ENCODE results near the gene PGC. TPM values are rescaled to one million over a fixed set of nuclear protein-coding genes. Genes with fewer than 3 reads are reported as not detected.
A peak's percentile ranks its signal among the peaks of the same experiment; 100 is the strongest.
"Not testable (repeated sequence)": the region's sequence is repeated elsewhere in the genome, so short reads cannot be mapped to it uniquely, and the experiment has no call there.

The PGC gene
- total RNA-seq, 2 experiments from 2014 or later: not detected

DNA sequence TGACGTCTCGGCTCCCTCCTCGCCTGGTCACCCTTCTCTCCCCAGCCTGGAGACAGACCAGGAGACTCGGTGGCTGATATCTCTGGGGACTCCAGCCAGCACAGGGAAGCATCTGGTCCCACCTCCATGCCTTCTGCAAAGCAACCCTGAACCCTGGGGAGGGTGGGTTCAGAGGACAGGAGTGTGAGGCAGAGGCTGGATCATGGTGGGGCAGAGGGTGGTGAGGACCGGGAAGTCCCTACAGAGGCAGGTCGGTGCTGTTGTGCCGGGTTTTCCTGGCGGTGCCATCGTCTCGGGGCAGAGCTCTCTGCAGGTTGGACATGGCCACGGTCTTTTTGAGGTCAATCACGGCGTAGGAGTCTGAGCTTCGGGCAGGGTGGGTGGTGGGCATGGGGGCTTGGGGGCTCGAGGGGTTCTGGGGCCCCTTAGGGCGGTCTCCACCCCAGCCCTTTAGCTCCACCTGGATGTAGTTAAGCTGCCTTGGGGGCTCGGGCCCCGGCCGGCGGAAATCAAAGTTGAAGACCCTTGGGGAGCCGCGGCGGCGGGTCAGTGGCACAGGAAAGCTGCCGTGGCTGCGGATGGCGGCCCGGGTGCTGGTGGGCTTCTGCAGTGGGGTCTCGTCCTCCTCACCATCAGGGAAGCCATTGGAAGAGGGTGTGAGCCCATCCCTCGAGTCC is 23.3 kb upstream of the PGC start:
- Mint-ChIP-seq H3K27ac (no peak overlapping the region), H3K27me3 (no peaks in the 10 kb centered on the region), H3K4me3 (no peak overlapping the region), H3K9me3 (ENCODE audit: low read depth) (no peaks in the 10 kb centered on the region), H3K4me1 (peaks cover 16% of the 10 kb centered on the region), H3K36me3 (peaks cover 1% of the 10 kb centered on the region)
- CTCF ChIA-PET: interaction anchor here (1.1 to 1.4 kb wide), 2 partner anchors 64 to 334 kb away, joined by 3 read pairs; no protein-coding TSS in a partner anchor
- ATAC-seq (no peak), DNase-seq (no peak)

DNA sequence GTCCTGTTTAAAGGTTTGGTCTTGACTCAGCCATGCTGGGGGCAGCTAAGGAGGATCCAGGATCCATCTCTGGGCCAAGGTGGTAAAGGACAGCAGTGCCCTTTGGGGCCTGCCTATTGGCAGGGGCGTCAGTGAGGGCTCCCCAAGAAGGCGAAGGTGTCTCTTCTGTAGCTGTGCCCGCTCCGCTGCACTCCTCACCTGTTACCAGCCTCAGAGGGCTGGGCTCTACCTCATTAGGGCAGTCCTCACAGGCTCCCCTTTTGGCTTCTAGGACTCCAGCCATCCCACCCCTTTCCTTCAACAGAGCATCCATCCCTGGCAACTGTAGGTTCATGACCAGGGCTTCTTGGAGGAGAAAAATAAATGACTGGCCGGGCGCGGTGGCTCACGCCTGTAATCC is 22.2 kb upstream of the PGC start:
- Mint-ChIP-seq H3K9me3 (ENCODE audit: low read depth) (no peaks in the 10 kb centered on the region), H3K27me3 (no peaks in the 10 kb centered on the region), H3K27ac (no peak overlapping the region), H3K4me1 (peaks cover 16% of the 10 kb centered on the region), H3K4me3 (no peak overlapping the region), H3K36me3 (peaks cover 1% of the 10 kb centered on the region)
- ATAC-seq (no peak), DNase-seq (no peak)
- CTCF ChIA-PET: interaction anchor here (1.4 kb wide), 2 partner anchors 63 to 445 kb away, joined by 3 read pairs; no protein-coding TSS in a partner anchor

DNA sequence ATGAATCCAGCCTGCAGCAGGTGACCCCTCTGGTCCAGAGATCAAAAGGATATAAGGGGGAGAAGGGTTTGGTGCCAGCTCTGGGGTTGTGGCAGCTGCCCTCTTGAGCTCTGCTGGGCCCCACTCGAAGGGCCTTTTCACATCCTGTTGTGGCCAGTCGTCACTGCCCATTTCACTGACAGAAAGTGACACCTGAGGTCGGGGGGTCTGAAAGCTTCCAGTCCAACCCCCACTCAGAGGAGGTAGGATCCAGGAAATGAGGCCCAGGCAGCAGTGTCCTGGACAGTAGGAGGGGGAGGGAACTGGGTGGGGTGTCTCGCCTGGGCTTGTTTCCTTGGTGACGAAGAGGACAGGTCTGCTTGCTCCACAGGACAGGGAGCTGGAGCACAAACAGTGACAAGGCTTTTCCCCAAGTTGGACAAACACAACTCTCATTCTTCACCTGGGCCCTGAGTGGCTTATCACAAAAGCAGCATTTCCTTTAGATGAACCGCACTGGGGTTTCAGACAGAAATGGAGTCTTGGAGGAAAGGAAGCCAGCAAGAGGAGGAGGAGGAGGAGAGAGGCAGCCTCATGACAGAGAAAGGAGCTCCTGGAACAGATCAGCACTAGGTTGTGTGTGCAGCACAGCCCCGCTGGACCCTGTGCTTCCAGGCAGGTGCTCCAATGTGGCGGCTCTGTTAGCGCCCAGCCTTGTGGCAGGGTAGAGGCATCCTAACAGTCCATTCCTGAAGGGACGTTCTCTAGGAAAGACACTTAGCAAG is 21.5 kb upstream of the PGC start:
- CTCF ChIA-PET: interaction anchor here (1.4 to 1.5 kb wide), 2 partner anchors 34 to 446 kb away, joined by 3 to 5 read pairs; no protein-coding TSS in a partner anchor
- Mint-ChIP-seq H3K4me1 (peaks cover 16% of the 10 kb centered on the region), H3K36me3 (peaks cover 1% of the 10 kb centered on the region), H3K4me3 (no peak overlapping the region), H3K9me3 (ENCODE audit: low read depth) (no peaks in the 10 kb centered on the region), H3K27ac (peak overlapping the region; percentile 56), H3K27me3 (no peaks in the 10 kb centered on the region)
- no peak for DNase-seq
- ATAC-seq: peak; percentile 42

DNA sequence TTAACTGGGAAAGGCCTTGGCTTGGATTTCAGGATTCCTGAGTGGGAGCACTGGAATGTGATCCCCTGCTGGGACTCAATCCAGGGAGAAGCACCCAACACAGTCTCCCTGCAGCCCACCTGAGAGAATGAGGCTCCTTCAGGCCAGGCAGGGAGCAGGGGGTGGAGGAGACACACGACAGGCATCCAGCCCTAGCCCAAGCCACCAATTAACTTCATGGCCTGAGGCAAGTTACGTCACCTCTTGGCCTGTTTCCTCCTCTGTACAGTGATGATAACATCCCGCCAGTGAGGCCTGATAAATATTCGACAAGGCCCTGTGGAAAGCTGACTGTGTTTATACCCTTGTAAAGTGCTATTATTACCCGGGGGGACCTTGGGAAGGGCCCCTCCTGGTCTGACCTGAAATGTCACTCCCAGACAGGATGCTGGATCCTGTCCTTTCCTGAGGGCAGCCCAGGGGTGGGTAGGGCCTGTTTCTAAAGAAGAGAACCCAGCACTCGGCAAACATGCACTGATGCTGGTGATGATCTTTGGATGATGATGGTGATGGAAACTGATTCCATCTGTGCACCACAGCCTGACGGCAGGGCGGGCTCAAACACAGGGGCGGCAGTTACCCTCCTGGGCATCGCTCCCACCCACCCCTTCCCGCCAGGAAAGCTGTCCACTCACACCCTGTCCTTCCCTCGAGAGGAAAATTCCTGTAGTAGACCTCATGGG is 20.1 kb upstream of the PGC start:
- Mint-ChIP-seq H3K36me3 (peaks cover 1% of the 10 kb centered on the region), H3K27me3 (peaks cover 2% of the 10 kb centered on the region), H3K9me3 (ENCODE audit: low read depth) (no peaks in the 10 kb centered on the region), H3K27ac (no peak overlapping the region), H3K4me1 (peaks cover 16% of the 10 kb centered on the region), H3K4me3 (no peak overlapping the region)
- DNase-seq (no peak), ATAC-seq (no peak)
- CTCF ChIA-PET: interaction anchor here (1.2 to 1.5 kb wide), 2 partner anchors 19 to 33 kb away, joined by 3 to 5 read pairs; no protein-coding TSS in a partner anchor

DNA sequence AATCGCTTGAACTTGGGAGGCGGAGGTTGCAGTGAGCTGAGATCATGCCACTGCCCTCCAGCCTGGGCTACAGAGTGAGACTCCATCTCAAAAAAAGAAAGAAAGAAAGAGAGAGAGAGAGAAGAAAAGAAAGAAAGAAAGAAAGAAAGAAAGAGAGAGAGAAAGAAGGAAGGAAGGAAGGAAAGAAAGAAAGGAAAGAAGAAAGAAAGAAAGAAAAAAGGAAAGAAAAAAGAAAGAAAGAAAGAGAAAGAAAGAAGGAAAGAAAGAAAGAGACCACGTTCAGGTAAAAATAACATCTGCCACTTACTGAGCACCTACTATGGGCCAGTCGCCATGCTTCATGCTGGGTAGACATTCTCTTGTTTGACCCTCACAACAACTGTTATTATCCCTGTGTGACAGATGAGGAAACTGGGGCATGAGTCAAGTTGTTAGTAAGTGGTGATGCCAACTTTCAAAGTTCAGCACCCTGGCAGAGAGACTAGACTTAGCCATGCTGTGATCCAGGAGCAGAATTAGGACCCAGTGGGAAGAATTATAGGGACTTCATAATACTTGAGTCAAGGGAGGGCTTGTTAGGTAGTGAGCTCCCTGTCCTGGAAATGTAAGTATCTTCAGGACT is 19.0 kb upstream of the PGC start:
- not testable (repeated sequence) for H3K27me3 Mint-ChIP-seq; DNase-seq; H3K36me3 Mint-ChIP-seq; H3K4me3 Mint-ChIP-seq; H3K27ac Mint-ChIP-seq; ATAC-seq; H3K9me3 Mint-ChIP-seq (ENCODE audit: low read depth)
- H3K4me1 Mint-ChIP-seq: peaks cover 16% of the 10 kb centered on the region
- CTCF ChIA-PET: interaction anchor here (1.2 to 1.5 kb wide), 2 partner anchors 9 to 20 kb away, joined by 3 to 4 read pairs; no protein-coding TSS in a partner anchor

DNA sequence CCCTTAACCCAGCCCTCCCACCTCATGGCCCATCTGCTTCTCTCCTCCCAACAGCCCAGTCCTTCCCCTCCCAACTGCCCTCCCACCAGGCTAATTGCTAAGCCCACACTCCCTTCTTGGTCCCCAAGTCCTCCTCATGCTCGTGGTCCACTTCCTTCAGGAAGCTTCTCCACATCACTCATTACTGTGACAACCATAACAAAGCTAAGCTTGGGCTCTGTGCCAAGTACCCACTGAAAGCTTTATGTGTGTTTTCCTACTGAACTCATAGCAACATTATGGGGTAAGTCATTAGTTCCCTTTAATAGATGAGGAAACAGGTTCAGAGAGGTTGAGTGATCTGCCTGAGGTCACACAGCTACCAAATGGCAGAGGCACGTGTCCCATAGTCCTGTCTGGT is 16.3 kb upstream of the PGC start:
- H3K4me1 Mint-ChIP-seq: peaks cover 6% of the 10 kb centered on the region
- CTCF ChIA-PET: interaction anchor here (0.5 to 0.8 kb wide), 2 partner anchors 33 to 78 kb away, joined by 3 read pairs; no protein-coding TSS in a partner anchor
- no peaks in the 10 kb centered on the region for H3K36me3 Mint-ChIP-seq
- DNase-seq: no peak
- peaks cover 5% of the 10 kb centered on the region for H3K27me3 Mint-ChIP-seq
- no peak overlapping the region for H3K4me3 Mint-ChIP-seq
- H3K9me3 Mint-ChIP-seq (ENCODE audit: low read depth): no peaks in the 10 kb centered on the region
- ATAC-seq: no peak
- H3K27ac Mint-ChIP-seq: no peak overlapping the region

DNA sequence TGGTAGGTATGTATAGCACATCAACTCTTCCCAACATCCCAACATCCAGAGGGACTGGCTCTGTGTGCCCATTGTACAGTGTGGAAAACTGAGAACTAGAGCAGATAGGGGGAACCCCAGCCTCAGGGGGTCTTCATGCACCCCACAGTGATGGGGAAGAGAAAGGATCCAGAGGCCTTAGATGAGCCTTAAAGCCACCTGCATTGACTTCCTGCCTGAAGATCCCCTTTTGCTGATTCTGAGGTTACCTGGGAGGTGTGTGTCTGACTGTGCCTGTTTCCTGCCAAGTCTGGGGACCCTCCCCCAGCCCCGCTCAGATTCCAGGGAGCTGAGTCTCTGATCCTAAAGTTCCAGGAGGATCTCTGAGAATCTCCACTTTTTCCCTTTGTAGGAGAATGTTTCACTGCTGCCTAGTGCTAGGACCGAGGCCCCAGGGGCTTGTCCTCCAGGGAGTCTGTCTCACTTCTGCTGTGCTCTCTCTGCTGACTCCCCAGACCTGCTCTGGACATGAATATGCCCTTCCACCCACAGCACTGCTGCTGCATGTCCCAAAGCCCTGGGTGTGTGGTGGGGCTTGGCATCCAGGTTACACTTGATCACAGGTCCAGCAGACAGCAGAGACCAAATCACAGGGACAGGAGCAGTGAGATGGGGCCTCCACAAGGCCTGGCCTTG is 12.8 kb upstream of the PGC start:
- CTCF ChIA-PET: no interaction called here
- peaks cover 7% of the 10 kb centered on the region for H3K27me3 Mint-ChIP-seq

DNA sequence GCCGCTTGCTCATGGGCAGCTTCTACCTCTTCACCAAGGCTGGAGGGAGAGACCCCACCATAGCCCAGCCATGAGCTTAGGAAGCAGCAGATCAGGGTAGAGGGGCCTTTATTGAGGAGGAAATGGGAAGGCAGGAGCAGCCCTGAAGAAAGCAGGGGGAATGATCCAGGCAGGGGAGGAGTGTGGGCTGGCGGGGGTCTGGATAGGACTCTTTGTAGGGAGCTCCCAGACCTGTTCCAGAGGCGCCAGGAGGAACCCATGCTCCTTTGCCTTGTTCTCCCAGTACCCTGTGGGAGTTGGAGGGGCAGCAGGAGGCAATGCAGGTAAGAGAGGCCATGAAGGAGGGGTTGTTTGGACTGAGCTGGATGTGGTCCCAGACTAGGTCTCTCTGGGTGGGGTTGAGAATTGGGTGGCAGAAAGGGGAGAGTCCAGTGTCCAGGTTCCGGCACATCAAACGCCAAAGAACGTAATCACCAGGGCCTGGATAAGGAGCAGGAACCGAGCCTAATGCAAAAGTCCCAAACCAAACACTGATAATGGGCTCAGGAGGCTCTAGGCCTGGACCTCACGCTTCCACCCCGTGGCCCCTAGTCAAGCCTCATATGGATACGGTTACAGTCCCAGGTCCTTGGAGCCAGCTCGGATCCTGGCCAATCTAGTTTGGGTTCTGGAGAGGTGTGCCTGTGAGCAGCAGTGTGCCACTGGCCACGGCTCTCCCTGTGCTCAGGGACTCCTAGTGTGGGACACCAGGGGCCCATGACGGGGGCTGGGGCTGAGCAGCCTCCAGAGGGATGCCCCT is 12.1 kb upstream of the PGC start:
- ATAC-seq (no peak), DNase-seq (no peak)
- Mint-ChIP-seq H3K4me1 (no peaks in the 10 kb centered on the region), H3K27me3 (peaks cover 12% of the 10 kb centered on the region), H3K27ac (no peak overlapping the region), H3K9me3 (ENCODE audit: low read depth) (no peaks in the 10 kb centered on the region), H3K4me3 (no peak overlapping the region), H3K36me3 (no peaks in the 10 kb centered on the region)
- CTCF ChIA-PET: no interaction called here

More for the DNA sequence above, 12.8 kb upstream of the PGC start:
- no peak for ATAC-seq
- no peaks in the 10 kb centered on the region for H3K4me1 Mint-ChIP-seq
- no peaks in the 10 kb centered on the region for H3K36me3 Mint-ChIP-seq
- no peak overlapping the region for H3K4me3 Mint-ChIP-seq
- H3K27ac Mint-ChIP-seq: no peak overlapping the region
- H3K9me3 Mint-ChIP-seq (ENCODE audit: low read depth): no peaks in the 10 kb centered on the region
- no peak for DNase-seq

DNA sequence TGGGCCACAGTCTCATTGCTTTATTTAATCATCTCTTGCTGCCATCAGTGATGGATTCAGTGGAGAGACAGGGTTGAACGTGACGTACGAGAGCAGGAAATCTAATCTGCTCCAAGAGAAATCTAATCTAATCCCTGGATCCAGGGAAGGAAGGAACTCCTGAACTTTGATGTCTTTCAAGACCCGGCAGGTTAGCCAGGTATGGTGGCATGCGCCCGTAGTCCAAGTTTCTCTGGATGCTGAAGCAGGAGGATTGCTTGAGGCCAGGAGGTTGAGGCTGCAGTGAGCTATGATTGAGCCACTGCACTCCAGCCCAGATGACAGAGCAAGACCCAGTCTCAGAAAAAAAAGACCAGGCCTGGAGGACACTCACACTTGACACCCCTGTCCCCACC is 11.4 kb upstream of the PGC start:
- Mint-ChIP-seq H3K4me3 (no peak overlapping the region), H3K4me1 (no peaks in the 10 kb centered on the region), H3K27me3 (peaks cover 14% of the 10 kb centered on the region), H3K27ac (no peak overlapping the region), H3K9me3 (ENCODE audit: low read depth) (no peaks in the 10 kb centered on the region), H3K36me3 (no peaks in the 10 kb centered on the region)
- ATAC-seq (no peak), DNase-seq (no peak)
- CTCF ChIA-PET: interaction anchor here (0.6 kb wide), 1 partner anchor 437 kb away, joined by 3 read pairs; no protein-coding TSS in a partner anchor

DNA sequence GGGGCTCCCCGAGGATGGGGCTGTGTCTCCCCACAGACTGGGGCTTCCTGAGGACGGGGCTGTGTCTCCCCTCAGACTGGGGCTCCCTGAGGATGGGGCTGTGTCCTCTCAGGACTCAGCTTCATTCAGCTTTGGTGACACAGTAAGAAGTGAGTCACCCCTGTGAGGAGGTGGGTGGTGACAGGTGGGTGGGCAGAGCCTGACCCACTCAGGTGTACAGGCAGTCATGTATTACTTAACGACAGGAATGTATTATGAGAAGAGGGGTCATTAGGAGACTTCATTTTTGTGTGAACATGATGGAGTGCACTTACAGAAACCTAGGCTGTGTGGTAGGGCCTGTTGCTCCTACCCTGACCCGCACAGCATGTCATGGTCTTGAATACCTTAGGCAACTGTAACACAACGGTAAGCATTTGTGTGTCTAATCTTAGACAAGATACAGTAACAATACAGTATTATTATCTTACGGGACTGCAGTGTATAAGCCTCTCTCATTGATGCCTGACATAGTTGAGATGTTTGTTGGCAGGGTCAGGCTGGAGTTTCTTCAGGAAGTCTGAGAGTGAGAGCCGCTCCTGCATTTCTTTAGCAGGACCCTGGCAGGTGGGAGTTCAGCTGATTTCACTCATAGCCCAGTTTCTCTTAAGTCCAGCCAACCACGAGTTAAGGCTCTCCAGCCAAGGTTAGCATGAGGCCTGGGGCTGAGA is 10.9 kb upstream of the PGC start:
- CTCF ChIA-PET: interaction anchor here (0.6 kb wide), 1 partner anchor 437 kb away, joined by 3 read pairs; no protein-coding TSS in a partner anchor
- Mint-ChIP-seq H3K36me3 (no peaks in the 10 kb centered on the region), H3K4me3 (no peak overlapping the region), H3K27ac (no peak overlapping the region), H3K4me1 (no peaks in the 10 kb centered on the region), H3K9me3 (ENCODE audit: low read depth) (no peaks in the 10 kb centered on the region), H3K27me3 (peaks cover 17% of the 10 kb centered on the region)
- ATAC-seq (no peak), DNase-seq (no peak)

DNA sequence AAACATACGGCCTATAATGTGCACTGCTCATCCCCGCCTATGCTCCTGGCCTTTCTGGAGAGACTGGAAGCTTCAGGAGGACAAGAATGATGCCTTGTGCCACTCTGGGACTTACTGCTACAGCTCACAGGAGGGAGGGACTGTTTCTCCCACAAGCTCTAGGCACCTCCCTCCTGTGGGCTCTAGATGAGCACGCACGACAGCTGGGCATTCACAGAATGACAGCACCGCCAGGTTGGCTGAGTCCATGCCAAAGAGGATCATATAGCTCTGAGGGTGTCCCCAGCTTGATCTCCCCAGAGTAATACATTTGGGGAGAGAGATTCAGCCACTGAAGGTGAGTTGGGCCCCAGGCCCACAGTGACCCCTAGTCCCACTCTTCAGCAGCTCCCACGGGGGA is 10.1 kb upstream of the PGC start:
- H3K4me3 Mint-ChIP-seq: no peak overlapping the region
- no peak overlapping the region for H3K27ac Mint-ChIP-seq
- no peaks in the 10 kb centered on the region for H3K36me3 Mint-ChIP-seq
- ATAC-seq: no peak
- no peak for DNase-seq
- CTCF ChIA-PET: no interaction called here
- H3K27me3 Mint-ChIP-seq: peaks cover 16% of the 10 kb centered on the region
- no peaks in the 10 kb centered on the region for H3K4me1 Mint-ChIP-seq
- no peaks in the 10 kb centered on the region for H3K9me3 Mint-ChIP-seq (ENCODE audit: low read depth)

Data from activated CD8-positive, alpha-beta memory T cell treated with anti-CD3 and anti-CD28 coated beads, Interleukin-2, amount 10 ng/mL, durations not matched to agents 7 days and 5 days (primary cell).